Ascending aorta (tissue), 2 donors: ENCODE data around the gene RBM19. TPM values are rescaled to one million over a fixed set of nuclear protein-coding genes. Genes with fewer than 3 reads are reported as not detected.

Experiments
- DNase-seq, 2 donors: peaks; one replicate each; pipeline ENCODE4 v3.0.0-alpha.2; 2019; ENCODE audit warnings: low spot score in 2 of 2
- H3K27ac ChIP-seq, 2 donors: fragments of 200-600 bp; sonication (generic); one replicate each; pipeline ENCODE4 v1.5.1; 2016 to 2017; ENCODE audit warnings: mild to moderate bottlenecking in 1 of 2
- H3K27me3 ChIP-seq: fragments of 200-600 bp; sonication (generic); one replicate; pipeline ENCODE4 v1.5.1; 2017
- H3K36me3 ChIP-seq, 2 donors: fragments of 200-600 bp; sonication (generic); one replicate each; pipeline ENCODE4 v1.5.1; 2016
- H3K4me1 ChIP-seq, 2 donors: fragments of 200-600 bp; sonication (generic); one replicate each; pipeline ENCODE4 v1.5.1; 2016 to 2017; ENCODE audit warnings: mild to moderate bottlenecking in 1 of 2
- H3K4me3 ChIP-seq, 2 donors: fragments of 200-600 bp; sonication (generic); one replicate each; pipeline ENCODE4 v1.5.1; 2016 to 2017; ENCODE audit warnings: mild to moderate bottlenecking in 1 of 2
- H3K9me3 ChIP-seq, 2 donors: fragments of 200-600 bp; sonication (generic); one replicate each; pipeline ENCODE4 v1.5.1; 2016
- intact Hi-C: fragments of 100-400 bp; cut with DNase I; formaldehyde crosslinking; loops from one replicate; pipeline ENCODE4 v1.15.1; 2023
- total RNA-seq: library from RNA; depleted of rRNA; stranded (reverse); fragments of >200 nt; gene quantifications from one replicate; pipeline ENCODE4 v1.1.0, GENCODE V29; 2016
- TF ChIP-seq, protein P1 (sequence below), 3 experiments: fragments of 200-600 bp in 2 of 3; fragments of 450-650 bp in 1 of 3; sonication (generic) in 2 of 3; IDR thresholded peaks; one replicate each; pipeline ENCODE4 v1.5.1; 2016 to 2019; ENCODE audit warnings: antibody characterized with exemption in 3 of 3, mild to moderate bottlenecking in 1 of 3, moderate library complexity in 1 of 3

Gene RBM19, protein sequence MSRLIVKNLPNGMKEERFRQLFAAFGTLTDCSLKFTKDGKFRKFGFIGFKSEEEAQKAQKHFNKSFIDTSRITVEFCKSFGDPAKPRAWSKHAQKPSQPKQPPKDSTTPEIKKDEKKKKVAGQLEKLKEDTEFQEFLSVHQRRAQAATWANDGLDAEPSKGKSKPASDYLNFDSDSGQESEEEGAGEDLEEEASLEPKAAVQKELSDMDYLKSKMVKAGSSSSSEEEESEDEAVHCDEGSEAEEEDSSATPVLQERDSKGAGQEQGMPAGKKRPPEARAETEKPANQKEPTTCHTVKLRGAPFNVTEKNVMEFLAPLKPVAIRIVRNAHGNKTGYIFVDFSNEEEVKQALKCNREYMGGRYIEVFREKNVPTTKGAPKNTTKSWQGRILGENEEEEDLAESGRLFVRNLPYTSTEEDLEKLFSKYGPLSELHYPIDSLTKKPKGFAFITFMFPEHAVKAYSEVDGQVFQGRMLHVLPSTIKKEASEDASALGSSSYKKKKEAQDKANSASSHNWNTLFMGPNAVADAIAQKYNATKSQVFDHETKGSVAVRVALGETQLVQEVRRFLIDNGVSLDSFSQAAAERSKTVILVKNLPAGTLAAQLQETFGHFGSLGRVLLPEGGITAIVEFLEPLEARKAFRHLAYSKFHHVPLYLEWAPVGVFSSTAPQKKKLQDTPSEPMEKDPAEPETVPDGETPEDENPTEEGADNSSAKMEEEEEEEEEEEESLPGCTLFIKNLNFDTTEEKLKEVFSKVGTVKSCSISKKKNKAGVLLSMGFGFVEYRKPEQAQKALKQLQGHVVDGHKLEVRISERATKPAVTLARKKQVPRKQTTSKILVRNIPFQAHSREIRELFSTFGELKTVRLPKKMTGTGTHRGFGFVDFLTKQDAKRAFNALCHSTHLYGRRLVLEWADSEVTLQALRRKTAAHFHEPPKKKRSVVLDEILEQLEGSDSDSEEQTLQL
- total RNA-seq: 22.8 TPM

DNA sequence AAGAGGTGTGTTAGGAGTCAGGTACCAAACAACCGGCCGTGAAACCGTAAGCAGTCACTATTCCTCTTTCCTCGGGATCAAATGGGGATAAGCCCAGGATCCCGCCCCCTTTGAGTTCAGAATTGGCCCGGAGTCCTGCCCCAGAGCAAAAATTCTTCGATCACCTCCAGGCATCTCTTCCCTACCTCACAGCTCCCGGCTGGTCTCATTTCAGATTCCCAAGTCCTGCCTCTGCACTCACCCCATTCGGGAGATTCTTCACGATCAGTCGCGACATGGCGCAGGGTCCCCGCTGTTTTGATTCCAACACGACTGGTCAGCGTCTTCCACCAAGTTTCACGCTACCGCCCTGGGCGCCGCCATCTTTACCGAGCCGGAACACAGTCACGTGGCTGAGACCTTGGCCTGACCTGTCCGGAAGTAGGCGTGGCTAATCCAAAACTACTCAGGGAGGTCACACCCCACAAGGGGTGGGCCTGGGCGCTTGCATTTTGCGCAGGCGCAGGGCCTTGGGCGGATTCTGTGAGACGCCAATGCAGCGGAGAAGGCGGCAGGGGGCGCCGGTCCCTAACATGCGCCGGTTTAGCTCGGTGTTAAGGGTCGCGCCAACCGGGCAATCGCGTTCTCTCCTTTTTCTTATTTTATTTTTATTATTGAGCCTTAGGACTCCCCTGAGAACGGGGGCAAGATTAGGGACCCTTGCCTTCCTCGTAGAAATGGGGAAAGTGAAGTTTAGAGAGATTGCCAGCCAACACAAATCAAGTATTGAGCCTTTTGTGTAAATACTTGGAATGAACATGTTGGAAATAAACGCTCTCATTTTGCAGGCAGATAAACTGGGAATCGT lies at the start of gene RBM19:
RBM19 (minus strand) TSS at position 375 of the 847 bp plus-strand sequence; CDS start at position 277, 98 bp downstream.
- Histone ChIP-seq H3K36me3 (peaks cover 11% of the 10 kb centered on the region in 2 donors), H3K9me3 (no peaks in the 10 kb centered on the region), H3K4me1 (peaks cover 0 to 6% of the 10 kb centered on the region in 2 donors), H3K27me3 (no peaks in the 10 kb centered on the region), H3K27ac (peak within 1 kb of the TSS; percentile 50 to 67), H3K4me3 (peak within 1 kb of the TSS; percentile 79 to 80)
- TF ChIP-seq, protein P1, sequence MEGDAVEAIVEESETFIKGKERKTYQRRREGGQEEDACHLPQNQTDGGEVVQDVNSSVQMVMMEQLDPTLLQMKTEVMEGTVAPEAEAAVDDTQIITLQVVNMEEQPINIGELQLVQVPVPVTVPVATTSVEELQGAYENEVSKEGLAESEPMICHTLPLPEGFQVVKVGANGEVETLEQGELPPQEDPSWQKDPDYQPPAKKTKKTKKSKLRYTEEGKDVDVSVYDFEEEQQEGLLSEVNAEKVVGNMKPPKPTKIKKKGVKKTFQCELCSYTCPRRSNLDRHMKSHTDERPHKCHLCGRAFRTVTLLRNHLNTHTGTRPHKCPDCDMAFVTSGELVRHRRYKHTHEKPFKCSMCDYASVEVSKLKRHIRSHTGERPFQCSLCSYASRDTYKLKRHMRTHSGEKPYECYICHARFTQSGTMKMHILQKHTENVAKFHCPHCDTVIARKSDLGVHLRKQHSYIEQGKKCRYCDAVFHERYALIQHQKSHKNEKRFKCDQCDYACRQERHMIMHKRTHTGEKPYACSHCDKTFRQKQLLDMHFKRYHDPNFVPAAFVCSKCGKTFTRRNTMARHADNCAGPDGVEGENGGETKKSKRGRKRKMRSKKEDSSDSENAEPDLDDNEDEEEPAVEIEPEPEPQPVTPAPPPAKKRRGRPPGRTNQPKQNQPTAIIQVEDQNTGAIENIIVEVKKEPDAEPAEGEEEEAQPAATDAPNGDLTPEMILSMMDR (IDR thresholded peaks at IDR 0.05): peak; percentile 87 to 94 (median 91)
- intact Hi-C loops: loop anchor here (2.0 to 10.0 kb wide), 3 partner anchors 541 to 781 kb away; partner anchors contain the start of genes DDX54, PLBD2 and RITA1
- DNase-seq: peak; percentile 85 to 99

DNA sequence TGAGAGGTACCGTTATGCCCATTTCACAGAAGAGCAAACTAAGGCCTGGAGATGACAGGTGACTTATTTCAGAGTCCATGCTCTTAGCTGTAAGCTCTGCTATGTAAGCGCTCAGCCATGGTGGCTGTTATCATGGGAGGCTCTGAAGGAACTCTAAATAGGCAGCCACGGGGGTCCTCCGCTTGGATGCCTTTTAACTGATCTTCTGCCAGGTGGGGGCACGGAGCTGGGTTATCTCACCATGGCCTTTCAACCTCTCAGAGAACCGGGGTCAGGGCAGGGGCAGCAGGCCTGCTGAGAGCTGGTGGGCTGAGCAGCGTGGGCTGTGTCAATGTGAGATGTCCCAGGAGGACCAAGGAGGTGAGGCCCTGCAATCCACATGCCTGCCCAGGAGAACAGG lies 49.7 kb upstream of the RBM19 start:
- Histone ChIP-seq H3K27me3 (no peaks in the 10 kb centered on the region), H3K4me1 (no peaks in the 10 kb centered on the region), H3K9me3 (no peaks in the 10 kb centered on the region), H3K4me3 (no peak overlapping the region), H3K27ac (no peak overlapping the region), H3K36me3 (no peaks in the 10 kb centered on the region)
- no peak for DNase-seq
- TF ChIP-seq, protein P1 (IDR thresholded peaks at IDR 0.05): no peak
- intact Hi-C loops: no loop called here

DNA sequence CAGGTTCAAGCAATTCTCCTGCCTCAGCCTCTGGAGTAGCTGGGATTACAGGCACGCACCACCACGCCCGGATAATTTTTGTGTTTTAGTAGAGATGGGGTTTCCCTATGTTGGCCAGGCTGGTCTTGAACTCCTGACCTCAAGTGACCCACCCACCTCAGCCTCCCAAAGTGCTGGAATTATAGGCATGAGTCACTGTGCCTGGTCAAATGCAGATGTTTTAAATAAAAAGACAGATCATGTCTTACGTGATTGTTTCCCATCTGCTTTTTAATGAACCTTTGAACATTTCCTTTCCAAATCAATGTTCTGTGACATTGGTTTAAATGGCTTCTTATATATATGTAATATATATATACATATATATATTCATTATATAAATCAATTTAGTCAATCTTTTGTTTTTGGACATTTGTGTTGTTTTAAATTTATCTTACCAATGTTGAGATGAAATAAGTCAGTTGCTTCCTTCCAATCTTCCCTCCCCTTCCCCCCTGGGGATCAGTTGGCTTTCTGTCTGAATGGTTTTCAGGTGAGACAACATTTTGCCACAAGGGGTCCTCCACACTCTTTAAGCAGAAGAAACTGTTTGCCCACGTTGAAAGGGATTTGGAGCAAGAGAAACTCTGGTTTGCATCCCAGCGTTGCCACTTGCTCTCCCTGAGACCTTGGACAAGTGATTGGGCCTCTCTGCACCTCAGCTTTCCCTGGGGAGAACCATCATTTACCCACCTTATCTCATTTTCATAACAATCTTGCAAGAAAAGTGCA lies 47.6 kb upstream of the RBM19 start:
- TF ChIP-seq, protein P1 (IDR thresholded peaks at IDR 0.05): no peak
- no peaks in the 10 kb centered on the region for H3K27me3 ChIP-seq
- no peaks in the 10 kb centered on the region for H3K9me3 ChIP-seq
- intact Hi-C loops: no loop called here
- H3K36me3 ChIP-seq: no peaks in the 10 kb centered on the region
- no peak overlapping the region for H3K27ac ChIP-seq
- H3K4me1 ChIP-seq: no peaks in the 10 kb centered on the region
- DNase-seq: no peak
- H3K4me3 ChIP-seq: no peak overlapping the region

DNA sequence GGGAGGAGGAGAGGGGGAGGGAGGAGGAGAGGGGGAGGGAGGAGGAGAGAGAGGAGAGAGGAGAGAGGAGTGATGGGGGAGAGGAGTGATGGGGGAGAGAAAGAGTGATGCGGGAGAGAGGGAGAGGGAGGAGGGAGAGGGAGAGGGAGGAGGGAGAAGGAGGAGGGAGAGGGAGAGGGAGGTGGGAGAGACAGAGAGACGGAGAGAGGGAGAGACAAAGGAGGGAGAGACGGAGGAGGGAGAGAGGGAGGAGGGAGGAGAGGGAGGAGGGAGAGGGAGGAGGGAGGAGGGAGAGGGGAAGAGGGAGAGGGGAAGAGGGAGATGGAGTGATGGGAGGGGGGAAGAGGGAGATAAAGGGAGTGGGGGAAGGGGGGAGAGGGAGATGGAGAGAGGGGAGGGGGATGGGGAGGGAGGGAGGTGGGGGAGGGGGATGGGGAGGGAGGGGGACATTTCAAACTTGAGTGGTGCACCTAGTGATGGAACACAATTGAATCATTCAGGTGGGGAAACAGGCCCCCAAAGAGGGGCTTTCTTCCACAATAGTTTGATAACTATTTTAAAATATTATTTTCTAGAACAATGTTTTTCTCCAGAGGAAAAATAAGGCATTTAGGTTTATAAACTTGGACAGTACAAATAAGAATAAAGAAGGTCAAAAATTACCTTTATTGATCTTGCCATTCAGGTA lies 46.8 kb upstream of the RBM19 start:
- Histone ChIP-seq H3K4me3 (no peak overlapping the region), H3K36me3 (no peaks in the 10 kb centered on the region), H3K27ac (no peak overlapping the region), H3K4me1 (no peaks in the 10 kb centered on the region), H3K27me3 (no peaks in the 10 kb centered on the region), H3K9me3 (no peaks in the 10 kb centered on the region)
- TF ChIP-seq, protein P1 (IDR thresholded peaks at IDR 0.05): no peak
- intact Hi-C loops: no loop called here
- no peak for DNase-seq
